HG02884 (cell line): ENCODE measurements around the gene LGALS7B.
"Not testable (repeated sequence)": the region's sequence is repeated elsewhere in the genome, so short reads cannot be mapped to it uniquely, and the experiment has no call there.

Source experiments
- ATAC-seq: cut with Tn5 transposase; IDR thresholded peaks from one replicate; pipeline ENCODE4 v1.9.1; 2021; ENCODE audit warnings: mild to moderate bottlenecking, moderate library complexity; ENCODE audit not compliant: unreplicated experiment

The LGALS7B gene

DNA sequence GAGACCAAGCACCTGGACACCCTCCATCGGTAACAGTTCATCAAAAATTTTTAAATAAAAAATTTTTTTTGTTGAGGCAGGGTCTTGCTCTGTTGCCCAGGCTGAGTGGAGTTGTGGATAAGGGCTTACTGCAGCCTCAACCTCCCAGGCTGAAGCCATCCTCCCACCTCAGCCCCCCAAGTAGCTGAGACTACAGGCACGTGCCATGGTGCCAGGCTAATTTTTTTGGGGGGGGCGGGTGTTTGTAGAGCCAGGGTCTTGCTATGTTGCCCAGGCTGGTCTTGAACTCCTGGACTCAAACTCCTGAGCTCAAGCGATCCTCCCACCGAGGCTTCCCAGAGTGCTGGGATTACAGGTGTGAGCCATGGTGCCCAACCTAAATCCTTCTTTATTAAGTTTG is 4.7 kb downstream of the LGALS7B start:
- ATAC-seq, result no peak

DNA sequence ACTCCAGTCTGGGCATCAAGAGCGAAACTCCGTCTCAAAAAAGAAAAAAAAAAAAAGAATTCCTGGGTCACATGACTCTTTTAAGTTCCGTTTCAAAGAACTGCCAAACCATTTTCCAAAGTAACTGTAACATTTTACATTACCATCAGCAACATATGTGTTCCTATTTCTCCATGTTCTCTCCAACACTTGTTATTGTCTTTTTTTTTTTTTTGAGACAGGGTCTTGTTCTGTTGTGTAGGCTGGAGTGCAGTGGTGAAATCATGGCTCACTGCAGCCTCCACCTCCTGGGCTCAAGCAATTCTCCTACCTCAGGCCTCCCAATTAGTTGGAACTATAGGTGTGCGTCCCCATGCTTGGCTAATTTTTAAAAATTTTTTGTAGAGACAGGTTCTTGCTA is 6.5 kb downstream of the LGALS7B start:
- no peak for ATAC-seq

DNA sequence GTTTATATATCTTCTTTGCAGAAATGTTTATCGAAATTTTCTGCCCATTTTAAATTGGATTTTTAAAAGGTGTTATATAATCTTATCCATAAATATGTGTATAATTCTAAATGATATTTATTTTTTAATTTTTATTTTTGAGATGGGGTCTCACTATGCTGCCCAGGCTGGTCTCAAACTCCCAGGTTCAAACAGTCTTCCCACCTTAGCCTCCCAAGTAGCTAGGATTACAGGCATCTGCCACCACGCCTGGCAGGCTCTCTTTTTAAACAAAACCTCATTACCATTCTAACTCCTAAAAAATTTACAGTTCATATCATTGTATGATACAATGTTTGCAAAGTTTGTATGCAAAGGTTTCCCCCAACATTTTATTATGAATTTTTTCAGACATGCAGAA is 7.2 kb downstream of the LGALS7B start:
- ATAC-seq, result no peak

DNA sequence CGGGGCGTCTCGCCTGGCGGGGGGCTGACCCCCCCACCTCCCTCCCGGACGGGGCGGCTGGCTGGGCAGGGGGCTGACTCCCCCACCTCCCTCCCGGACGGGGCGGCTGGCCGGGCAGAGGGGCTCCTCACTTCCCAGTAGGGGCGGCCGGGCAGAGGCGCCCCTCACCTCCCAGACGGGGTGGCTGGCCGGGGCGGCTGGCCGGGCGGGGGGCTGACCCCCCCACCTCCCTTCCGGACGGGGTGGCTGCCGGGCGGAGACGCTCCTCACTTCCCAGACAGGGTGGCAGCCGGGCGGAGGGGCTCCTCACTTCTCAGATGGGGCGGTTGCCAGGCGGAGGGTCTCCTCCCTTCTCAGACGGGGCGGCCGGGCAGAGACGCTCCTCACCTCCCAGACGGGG is 8.8 kb downstream of the LGALS7B start:
- ATAC-seq, result not testable (repeated sequence)

DNA sequence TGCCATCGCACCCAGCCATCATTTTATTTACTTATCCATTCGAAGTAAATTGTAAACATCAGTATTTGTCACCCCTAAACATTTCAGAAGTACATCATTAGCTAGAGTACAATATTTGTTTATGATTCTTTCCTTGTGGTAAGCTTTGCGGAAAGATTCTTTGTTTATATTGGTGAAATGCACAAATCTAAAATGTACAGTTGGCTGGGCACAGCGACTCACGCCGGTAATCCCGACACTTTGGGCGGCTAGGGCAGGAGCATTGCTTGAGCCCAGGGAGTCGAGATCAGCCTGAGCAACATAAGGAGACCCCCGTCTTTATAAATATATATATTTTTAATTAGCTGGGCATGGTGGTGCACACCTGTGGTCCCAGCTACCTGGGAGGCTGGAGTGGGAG is 10.1 kb downstream of the LGALS7B start:
- ATAC-seq, result no peak

DNA sequence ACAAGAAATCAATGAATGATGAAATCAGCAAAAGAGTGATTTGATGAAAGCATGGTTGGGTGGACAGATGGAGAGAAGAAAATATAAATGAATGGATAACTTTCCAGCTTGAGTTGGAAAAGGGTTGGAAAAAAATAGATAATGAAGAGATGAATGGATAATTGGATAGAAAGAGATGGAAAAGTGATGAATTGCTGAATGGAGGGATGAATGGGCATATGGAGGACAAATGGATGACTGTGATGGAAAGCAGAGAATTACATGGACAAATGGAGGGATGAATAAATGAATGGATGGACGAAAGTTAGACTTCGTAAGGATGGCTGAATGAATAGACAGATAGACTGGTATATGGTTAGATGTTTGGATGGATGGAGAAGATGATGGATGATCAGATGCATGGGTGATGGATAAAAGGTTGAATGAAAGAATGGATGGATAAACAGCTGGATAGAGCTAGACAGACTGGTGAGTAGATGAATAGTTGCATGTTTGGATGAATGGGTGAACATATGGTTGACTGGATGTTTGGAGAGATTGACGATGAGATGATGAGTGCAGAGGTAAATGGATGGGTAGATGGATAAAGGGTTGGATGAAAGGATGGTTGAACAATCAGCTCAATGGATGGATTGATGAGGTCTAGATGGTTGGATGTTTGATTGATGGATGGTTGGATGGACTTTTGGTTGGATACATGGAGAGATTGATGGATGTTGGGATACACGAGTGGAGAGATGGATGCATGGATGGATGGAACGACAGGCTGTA is 11.8 kb downstream of the LGALS7B start:
- no peak for ATAC-seq

DNA sequence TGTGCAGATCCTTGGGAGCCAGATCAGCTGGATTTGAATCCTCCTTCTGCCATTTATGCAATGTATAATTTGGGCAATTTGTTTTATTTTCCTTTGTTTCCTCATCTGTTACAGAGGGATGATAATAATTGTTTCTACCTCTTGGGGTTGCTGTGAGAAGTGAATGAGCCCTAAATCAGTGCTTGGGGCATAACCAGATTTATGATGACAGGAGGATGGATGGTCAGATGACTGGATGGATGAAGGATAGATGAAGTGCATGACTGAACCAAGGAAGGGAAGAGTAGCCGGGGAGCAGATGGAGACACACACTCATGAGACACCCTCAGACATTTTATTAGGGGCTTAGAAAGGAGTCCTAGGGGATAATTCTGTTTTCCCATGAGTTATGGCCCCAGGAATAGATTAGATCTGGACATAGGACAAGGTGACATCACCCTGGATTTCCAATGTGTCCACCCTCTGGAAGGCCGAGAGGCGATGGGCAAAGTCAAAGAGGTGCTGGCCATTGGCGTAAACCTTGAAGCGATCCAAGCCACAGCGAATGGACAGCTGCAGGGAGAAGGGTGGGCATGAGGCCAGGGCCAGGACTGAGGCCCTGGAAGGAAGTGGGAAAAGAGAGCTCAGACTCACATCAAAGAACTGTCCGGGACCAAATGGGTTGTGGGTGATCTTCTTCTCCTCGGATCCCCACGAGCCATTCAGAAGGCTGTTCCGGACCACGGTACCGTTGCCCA is 12.5 kb downstream of the LGALS7B start:
- ATAC-seq, result no peak

DNA sequence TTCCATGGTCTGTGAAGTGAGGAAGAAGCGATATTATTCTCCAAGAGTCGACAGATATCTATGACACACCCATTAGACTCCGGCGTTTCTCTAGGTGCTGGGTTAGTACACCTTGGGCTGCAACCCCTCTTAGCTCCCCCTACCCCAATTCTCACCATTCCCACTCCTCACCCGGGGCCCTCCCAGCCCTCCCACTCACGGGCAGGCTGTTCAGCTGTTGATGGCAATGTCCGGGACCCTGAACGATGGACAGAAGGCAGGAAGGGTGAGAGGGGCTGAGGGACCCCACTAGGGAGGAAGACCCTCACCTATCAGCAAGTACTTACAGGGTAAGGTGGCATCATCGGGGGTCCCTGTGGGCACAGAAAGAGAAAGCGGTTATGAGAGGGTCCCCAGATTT is 14.5 kb downstream of the LGALS7B start:
- ATAC-seq, result no peak

DNA sequence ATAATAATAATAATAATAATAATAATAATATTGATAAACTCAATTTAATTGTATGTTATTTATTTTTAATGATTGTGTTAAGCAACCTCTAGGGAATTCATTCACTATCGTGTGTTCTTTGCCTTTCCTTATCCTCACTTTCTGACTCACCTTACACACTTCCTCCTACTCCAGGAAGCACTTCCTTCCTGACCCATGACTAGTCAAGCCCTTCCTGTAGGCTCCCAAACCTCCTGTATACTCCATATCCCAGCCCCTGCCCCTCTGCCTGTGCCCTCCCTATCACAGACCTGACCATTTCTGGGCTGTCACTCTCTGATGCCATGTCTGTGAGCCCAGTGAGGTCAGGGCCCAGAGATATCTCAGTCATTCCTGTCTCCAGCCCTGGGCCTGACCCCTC is 16.2 kb downstream of the LGALS7B start:
- no peak for ATAC-seq

DNA sequence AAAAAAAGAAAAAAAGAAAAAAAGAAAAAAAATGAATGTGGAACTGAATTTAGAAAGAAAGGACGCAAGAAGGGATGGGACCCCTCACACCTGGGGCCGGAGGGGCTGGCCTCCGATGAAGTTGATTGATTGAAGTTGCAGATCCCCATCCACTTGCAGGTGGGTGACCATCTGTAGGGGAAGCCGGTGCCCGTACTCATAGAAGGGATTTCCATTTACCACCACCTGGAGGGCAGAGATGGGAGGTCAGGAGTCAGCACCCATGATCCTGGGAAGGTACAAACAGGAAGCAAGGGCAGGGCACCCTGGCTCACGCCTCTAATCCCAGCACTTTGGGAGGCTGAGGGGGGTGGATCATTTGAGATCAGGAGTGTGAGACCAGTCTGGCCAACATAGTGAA is 17.4 kb downstream of the LGALS7B start:
- no peak for ATAC-seq

DNA sequence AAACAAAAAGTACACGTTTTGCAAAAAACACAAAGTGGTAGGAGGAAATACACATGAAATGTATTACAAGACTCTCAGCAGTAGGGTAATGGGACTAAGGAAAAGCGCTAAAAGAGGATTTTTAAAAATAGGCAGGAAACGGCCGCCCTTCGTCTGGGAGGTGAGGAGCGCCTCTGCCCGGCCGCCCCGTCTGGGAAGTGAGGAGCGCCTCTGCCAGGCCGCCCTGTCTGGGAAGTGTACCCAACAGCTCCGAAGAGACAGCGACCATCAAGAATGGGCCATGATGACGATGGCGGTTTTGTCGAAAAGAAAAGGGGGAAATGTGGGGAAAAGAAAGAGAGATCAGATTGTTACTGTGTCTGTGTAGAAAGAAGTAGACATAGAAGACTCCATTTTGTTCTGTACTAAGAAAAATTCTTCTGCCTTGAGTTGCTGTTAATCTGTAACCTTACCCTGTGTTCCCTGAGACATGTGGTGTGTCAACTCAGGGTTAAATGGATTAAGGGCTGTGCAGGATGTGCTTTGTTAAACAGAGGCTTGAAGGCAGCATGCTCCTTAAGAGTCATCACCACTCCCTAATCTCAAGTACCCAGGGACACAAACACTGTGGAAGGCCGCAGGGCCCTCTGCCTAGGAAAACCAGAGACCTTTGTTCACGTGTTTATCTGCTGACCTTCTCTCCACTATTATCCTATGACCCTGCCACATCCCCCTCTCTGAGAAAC is 18.5 kb downstream of the LGALS7B start:
- not testable (repeated sequence) for ATAC-seq

DNA sequence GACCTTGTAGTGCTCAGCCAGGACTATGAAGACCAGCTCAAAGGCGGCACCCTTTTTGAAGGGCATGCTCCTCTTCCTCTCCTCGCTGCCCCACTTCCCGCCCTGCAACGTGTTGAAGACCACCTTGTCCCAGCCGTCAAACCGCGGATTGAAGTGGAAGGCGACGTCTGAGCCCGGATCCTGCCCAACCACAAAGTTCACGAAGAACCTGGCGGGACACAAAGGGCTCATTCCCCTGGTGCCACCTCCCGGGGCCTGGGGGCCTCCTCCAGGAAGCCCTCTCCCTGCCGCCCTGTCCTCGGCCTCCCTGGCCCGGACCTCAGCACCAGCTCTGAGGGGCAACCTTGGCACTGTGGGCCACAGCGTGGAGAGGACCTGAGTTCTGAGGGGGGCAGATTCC is 19.7 kb downstream of the LGALS7B start:
- ATAC-seq, result no peak

DNA sequence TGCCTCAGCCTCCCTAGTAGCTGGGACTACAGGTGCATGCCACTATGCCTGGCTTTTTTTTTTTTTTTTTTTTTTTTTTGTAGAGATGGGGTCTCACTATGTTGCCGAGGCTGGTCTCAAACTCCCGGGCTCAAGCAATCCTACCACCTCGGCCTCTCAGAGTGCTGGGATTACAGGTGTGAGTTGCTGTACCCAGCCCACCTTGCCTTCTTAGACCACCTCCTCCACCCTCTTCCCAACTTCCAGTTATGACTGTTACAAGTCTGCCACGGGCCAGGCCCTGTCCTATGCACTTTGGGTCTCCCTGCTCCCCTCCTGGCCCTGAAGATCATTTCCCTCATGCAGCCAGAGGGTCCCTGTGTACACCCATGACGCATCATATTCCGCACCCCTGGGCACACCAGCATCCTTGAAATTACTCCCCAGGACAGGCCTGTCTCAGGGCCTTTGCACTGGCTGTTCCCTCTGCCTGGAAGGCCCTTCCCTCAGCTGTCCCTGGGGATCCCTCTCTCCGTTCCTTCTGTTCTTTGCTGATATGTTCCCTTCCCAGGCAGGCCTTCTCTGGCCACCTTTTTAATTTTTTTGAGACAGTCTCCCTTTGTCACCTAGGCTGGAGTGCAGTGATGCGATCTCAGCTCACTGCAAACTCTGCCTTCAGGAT is 20.7 kb downstream of the LGALS7B start:
- ATAC-seq, result no peak

DNA sequence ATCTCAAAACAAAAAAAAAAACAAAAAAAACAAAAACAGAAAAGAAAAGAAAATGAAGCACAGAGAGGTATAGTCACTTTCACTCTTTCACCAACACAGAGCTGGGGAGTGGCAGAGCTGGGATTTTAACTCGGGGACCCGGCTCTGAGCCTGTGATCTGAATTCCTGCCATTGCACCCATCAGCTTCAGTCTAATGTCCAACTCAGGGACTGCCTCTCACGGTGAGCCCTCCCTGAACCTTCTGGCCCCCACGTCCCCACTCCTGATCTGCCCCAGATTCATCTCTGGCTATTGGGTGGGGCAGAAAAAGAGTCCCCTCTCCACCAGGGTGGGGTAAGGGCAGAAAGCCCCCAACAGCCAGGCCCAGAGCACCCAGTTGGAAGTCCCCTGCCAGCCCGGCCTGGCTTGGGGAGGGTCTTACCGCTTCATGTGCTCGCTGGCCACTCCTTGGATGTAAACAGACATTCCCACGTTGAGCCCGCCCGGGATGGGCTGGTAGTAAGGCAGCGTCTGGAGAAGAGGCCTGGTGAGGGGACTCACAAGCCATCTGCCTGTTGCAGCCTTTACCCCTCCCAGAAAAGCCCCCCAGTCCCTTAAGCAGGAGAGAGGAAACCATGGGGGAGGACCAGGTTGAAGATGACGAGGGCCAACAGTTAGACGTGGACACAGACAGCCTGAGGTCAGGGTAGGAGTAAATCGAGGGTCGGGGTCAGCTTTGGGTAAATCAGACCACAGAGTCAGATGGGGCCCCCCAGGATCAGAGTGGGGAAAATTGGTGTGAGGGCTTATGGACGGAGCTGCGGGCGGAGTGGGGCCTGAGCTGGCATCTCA is 23.2 kb downstream of the LGALS7B start:
- no peak for ATAC-seq

DNA sequence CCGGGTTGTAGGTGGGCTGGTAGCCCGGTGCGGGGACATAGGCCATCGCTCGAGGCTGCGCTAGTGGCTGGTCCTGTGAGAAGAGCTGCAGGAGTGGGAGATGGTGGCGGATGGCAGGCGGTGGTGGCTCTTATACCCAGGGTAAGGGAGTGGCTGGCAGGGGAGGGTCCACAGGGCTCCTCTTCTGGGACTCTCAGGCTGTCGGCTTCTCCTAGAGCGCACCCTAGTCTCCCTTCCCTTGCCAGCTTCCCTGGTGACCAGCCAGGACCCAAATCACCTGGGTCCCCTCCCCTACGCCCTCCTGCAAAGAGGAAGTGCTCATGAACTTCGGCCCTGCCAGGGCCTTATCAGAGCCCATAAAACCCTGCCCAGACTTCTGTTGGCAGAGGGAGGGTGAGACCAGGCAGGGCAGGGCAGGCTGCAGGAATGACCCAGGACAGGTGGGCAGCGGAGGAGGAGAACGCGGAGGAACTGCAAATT is 23.9 kb downstream of the LGALS7B start, which contains the start of gene LGALS4:
Gene LGALS4, minus strand, starts transcription at position 105 of the 480 bp plus-strand sequence. Its CDS starts 59 bp downstream, at position 46.
- no peak for ATAC-seq

DNA sequence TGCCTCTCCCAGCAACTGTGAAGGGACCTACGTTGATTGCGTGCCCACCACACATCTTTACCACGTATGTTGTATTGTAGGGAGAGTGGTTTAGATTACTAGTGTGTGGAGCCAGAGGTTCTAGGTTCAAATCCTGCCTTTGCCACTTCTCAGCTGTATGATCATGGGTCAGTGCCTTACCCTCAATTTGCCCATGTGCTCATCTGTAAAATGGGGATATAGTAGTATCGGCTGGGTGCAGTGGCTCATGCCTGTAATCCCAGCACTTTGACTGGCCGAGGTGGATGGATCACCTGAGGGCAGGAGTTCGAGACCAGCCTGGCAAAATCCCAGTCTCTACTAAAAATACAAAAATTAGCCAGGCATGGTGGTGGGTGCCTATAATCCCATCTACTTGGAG is 24.3 kb downstream of the LGALS7B start:
- no peak for ATAC-seq

DNA sequence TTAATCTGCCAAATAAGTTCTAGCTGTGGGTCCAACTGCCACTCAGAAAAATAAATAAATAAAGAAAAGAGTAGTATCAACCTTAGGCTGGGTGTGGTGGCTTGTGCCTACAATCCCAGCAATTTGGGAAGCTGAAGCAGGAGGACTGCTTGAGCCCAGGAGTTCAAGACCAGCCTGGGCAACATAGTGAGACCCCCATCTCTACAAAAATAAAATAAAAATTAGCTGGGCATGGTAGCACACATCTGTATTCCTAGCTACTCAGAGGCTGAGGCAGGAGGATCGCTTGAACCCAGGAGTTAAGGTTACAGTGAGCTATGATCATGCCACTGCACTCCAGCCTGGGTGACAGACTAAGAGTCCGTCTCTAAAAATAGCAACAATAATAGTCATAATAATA is 24.9 kb downstream of the LGALS7B start:
- not testable (repeated sequence) for ATAC-seq

DNA sequence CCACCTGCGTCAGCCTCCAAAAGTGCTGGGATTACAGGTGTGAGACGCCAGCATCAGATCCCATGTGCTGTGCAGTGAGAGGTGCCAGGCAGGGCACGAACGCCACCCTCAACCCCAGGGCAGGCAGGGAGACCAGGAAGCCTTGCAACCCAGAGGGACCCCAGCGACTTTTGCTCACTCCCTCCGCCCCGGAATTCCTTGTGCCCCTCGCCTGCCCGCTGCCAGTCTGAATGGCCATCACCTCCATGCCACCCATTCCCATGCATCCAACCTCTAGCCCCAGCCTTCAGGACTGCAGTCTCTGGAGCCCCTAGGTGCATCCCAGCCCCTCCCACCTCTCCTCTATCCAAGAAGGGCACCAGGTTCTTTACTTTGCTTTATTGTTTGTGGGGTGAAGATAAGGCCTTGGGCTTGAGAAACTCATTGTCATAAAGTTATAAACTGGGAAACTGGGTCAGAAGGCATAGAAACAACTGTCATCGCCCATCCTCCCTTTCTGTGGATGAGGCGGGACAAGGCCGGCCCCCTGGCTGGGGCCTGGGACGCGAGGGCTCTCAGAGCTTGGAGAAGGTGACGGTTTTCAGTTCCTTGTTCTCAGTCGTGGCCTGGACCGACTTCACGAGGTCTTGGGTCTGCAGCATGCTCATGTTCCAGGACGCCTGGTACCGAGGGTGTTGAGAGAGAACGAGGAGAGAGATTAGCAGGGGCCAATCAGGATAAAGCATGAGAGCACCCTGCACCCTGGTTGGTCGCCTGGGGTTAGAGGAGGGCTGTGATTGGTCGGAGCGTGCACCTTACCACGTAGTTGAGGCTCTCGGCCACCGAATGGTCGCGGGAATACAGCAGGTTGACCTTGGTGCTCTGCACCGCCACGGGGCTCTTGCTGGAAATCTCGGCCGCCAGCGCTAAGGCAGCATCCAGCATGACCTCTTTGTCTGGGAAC is 26.3 kb downstream of the LGALS7B start:
- no peak for ATAC-seq

DNA sequence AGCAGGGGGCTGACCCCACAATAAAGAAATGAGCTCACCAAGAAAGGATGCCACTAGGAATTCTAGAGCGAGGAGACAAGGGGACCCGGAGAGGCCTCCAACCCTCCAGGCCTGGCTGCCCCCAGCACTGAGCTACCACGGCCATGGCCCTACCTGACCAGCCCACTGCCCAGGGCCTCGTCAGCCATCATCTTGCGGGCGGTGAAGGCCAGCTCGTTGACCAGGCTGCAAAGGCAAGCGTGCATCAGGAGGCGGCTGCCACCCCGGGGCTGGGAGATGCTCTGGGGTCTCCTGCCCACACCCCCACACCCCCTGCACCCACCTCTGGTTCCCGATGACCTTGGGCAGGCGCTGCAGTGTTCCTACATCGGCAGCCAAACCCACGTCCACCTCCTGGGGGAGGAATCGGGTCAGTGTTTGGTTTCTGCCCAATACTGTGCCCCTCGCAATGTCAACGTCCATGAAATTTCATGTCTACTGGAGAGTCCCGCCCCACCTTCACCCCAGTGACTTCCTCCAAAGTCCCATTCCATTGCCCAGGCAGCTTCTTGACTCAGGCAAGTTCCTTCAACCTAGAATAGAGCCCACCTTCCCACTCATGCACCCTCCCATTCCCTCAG is 27.2 kb downstream of the LGALS7B start:
- ATAC-seq, result no peak
